BJ (cell line): ENCODE results near the gene HLA-DQA1. TPM values are rescaled to one million over a fixed set of nuclear protein-coding genes. Genes with fewer than 3 reads are reported as not detected.
"Not testable (repeated sequence)": the region's sequence is repeated elsewhere in the genome, so short reads cannot be mapped to it uniquely, and the experiment has no call there.

ENCODE experiments used
- CTCF ChIA-PET: fragments of 350-600 bp; formaldehyde crosslinking; extraction: SDS; loops from one replicate; lab custom pipeline; 2021; ENCODE audit warnings: antibody characterized with exemption, inconsistent platforms; lab: Yijun Ruan, JAX
- POLR2A ChIA-PET: fragments of 300-600 bp; sonication (Branson Sonifier 250); formaldehyde crosslinking; extraction: SDS; loops from one replicate; lab custom pipeline; 2021; ENCODE audit warnings: antibody characterized with exemption; lab: Charles Lee
- DNase-seq: peaks from one replicate; pipeline ENCODE4 v3.0.0-alpha.2; 2011; ENCODE audit warnings: low read depth
- H3K27me3 ChIP-seq: 2 replicates; pipeline ENCODE4 v1.6.0; 2011; ENCODE audit warnings: low read length; ENCODE audit not compliant: control insufficient read depth, insufficient read depth
- H3K36me3 ChIP-seq: 2 replicates; pipeline ENCODE4 v1.5.1; 2011; ENCODE audit warnings: low read length; ENCODE audit not compliant: control insufficient read depth, insufficient read depth
- H3K4me3 ChIP-seq: 2 replicates; pipeline ENCODE4 v1.5.1; 2011; ENCODE audit warnings: low read depth, mild to moderate bottlenecking, control low read depth, low read length
- polyA plus RNA-seq: library from polyadenylated mRNA; depleted of rRNA; stranded (reverse); fragments of >200 nt; gene quantifications from 2 replicates; pipeline ENCODE4 v1.2.3, GENCODE V29; 2011
- TF ChIP-seq, protein P1 (sequence below): IDR thresholded peaks from 2 replicates; pipeline ENCODE4 v1.5.1; 2011; ENCODE audit warnings: low read depth, mild to moderate bottlenecking, control low read depth, inconsistent platforms, low read length, moderate library complexity; ENCODE audit not compliant: insufficient read depth

Gene HLA-DQA1
- polyA plus RNA-seq, 1 experiment, result not detected

DNA sequence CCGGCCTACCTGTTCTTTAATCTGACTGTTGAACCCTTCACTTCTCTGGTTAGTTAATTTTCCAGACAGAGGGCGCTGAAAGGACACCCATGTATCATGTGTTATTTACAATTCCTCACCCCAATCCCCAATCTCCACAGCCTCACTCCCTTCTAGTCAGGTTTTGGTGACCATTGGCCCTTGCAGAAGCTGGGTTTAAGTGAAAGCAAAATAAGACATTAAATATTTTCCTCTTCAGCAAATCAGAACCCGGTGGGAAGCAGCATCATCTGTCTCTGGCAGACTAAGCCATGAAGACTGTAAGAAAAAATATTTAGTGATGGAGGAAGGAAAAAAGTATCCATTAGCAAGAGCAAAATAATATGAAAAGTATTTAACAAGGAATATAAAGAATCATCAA, 9.4 kb upstream of the HLA-DQA1 start:
- ChIA-PET CTCF (no interaction called here), POLR2A (no interaction called here)
- Histone ChIP-seq H3K4me3 (no peak overlapping the region), H3K36me3 (no peaks in the 10 kb centered on the region), H3K27me3 (no peaks in the 10 kb centered on the region)
- no peak for DNase-seq
- TF ChIP-seq, protein P1, sequence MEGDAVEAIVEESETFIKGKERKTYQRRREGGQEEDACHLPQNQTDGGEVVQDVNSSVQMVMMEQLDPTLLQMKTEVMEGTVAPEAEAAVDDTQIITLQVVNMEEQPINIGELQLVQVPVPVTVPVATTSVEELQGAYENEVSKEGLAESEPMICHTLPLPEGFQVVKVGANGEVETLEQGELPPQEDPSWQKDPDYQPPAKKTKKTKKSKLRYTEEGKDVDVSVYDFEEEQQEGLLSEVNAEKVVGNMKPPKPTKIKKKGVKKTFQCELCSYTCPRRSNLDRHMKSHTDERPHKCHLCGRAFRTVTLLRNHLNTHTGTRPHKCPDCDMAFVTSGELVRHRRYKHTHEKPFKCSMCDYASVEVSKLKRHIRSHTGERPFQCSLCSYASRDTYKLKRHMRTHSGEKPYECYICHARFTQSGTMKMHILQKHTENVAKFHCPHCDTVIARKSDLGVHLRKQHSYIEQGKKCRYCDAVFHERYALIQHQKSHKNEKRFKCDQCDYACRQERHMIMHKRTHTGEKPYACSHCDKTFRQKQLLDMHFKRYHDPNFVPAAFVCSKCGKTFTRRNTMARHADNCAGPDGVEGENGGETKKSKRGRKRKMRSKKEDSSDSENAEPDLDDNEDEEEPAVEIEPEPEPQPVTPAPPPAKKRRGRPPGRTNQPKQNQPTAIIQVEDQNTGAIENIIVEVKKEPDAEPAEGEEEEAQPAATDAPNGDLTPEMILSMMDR, result no peak

DNA sequence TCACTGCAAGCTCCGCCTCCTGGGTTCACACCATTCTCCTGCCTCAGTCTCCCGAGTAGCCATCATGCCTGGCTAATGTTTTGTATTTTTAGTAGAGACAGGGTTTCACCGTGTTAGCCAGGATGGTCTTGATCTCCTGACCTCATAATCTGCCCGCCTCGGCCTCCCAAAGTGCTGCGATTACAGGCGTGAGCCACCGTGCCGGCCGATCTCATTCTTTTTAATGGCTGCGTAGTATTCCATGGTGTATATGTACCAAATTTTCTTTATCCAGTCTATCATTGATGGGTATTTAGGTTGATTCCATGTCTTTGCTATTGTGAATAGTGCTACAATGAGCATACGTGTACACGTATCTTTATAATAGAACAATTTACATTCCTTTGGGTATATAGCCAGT, 7.4 kb upstream of the HLA-DQA1 start:
- H3K27me3 ChIP-seq, H3K4me3 ChIP-seq, H3K36me3 ChIP-seq, POLR2A ChIA-PET, DNase-seq, CTCF ChIA-PET: not testable (repeated sequence)

DNA sequence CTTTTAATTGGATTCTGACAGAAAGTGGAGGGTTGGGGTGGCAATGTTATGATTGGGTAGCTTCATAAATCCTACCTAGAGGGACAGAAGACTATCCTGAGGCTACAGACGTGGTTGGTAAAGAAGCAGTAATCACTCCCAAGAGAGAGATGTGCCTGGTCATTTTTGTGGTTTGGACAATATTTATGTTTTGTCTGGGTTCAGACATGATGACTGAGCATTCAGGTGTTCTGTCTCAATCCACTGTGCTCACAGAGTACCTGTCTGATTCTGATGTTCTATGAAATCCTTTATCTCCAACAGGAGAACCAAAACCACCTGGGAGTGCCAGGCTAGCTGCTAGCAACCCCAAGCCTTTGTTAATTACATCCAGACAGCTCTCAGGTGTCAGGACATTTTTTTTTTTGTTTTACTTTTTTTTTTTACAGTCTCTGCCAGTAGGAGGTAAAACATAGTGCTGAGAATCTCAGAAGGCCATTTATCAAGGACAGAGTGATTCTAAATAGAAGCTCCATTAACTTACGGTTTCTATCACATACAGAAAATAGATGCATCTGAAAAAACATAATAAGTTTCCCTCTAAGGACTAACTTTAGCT, 1.6 kb upstream of the HLA-DQA1 start:
- TF ChIP-seq, protein P1, result no peak
- ChIA-PET CTCF (no interaction called here), POLR2A (no interaction called here)
- Histone ChIP-seq H3K4me3 (no peak overlapping the region), H3K36me3 (no peaks in the 10 kb centered on the region), H3K27me3 (0 out of 2 replicates have a peak, but pooled peaks cover 2% of the 10 kb centered on the region)
- no peak for DNase-seq

DNA sequence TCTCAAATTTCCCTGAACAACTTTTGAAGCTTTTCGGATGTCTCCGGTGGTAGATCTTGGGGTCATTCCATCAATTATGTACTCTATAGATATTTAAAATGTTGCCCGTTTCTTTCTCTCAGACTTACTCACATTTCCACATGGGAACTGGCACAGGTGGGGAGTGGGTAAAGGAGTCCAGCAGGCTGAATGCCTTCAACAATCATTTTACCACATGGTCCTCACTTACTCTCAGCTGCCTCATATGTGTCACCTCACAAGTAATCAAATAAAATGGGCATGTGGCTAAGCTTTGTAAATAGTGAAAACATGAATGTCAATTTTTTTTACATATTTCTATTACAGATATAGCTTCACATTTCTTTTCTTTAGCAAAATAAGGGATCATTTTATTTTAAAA, 677 bp downstream of the HLA-DQA1 start:
- TF ChIP-seq, protein P1, result no peak
- no peak overlapping the region for H3K4me3 ChIP-seq
- no peaks in the 10 kb centered on the region for H3K36me3 ChIP-seq
- POLR2A ChIA-PET, result no interaction called here
- DNase-seq, result no peak
- CTCF ChIA-PET, result no interaction called here
- 0 out of 2 replicates have a peak, but pooled peaks cover 2% of the 10 kb centered on the region for H3K27me3 ChIP-seq

DNA sequence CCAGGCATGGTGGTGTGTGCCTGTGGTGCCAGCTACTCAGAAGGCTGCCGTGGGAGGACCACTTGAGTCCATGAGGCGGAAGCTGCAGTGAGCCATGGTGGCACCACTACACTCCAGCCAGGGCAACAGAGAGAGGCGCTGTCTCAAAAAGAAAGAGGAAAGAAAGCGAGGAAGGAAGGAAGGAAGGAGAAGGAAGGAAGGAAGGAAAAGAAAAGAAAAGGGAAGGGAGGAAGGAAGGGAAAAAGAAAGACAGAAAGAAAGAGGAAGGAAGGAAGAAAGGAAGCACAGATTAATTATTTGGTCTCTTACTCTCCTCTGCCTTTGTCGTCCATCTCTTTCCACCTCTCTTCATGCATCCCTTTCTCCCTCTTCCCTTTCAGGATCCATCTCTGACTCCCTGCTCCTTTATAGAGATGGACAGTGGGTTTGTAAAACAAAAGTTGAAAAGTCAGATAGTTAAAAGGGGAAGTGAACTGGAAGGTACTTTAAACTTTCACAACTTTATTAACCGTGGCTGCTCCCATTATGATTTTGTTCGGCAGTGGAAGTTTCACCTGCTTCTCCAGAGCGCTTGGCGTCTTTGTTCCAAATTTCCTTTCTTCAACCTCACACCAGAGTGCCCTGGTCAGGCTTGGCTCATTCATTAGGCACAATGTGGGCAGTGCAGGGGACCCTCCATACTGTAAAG, 1.5 kb downstream of the HLA-DQA1 start:
- ChIA-PET POLR2A (no interaction called here), CTCF (no interaction called here)
- H3K27me3 ChIP-seq, result 0 out of 2 replicates have a peak, but pooled peaks cover 2% of the 10 kb centered on the region
- H3K36me3 ChIP-seq, result no peaks in the 10 kb centered on the region
- H3K4me3 ChIP-seq, result no peak overlapping the region
- TF ChIP-seq, protein P1, result no peak
- no peak for DNase-seq
